SIG-M5 (cell line): ENCODE measurements around the gene ACKR1.

ENCODE experiments used
- DNase-seq: peaks from one replicate; lab custom pipeline; 2025; lab: John Stamatoyannopoulos, UW

The ACKR1 gene

GRCh38 chr1:159222075-159222865, 17.6 kb downstream of the ACKR1 start:
- DNase-seq = no peak

- no peak for DNase-seq
Measured at GRCh38 chr1:159223004-159223403, 18.3 kb downstream of the ACKR1 start.

DNA sequence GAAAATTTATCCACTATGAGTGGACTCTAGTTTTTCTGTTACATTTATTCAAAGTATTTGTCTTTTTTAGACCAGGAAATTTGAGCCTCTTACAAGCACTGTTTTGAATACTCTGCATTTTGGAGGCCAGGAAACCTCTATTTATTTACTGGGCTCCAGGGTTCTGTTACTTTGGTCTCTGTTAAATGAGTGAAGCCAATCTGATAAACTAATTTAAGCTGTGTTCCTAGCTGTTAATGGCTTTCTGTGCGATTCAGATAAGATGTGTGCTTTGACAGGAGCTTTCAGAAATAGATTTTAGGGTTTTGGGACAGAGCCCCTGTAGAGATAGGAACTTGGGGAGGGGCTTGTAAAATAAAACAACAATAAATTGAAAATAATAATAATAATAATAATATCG, 23.9 kb downstream of the ACKR1 start:
- DNase-seq = no peak

DNA sequence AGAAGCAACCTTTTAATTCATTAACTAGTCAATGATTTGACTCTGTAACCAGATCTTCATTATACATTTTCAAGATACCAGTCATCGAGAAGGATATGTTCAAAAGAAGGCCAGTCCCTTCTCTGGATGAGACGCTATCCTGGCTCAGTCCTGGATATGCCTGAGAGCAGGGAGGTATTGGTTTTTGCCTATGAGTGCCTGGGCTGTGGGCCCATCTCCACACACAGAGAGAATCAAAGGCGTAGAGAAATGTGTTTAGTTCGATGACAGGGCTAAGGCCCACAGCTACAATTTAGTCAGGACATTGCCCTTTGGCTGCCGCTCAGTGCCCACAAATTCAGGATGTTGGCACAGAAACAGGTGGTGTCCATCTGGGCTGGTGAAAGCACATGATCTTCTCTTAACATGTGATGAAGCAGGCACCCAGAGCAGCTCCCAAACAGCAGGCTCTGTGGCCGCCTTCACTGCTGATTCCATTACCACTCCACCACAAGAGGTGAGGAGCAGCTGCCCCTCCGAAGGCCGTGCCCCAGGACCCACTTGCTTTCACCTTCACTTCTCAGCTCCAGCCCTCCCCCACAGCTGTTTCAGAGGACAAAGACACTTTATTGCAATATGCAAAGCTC, 24.7 kb downstream of the ACKR1 start:
- DNase-seq = no peak

GRCh38 chr1:159229896-159230295, 25.2 kb downstream of the ACKR1 start:
- no peak for DNase-seq

DNA sequence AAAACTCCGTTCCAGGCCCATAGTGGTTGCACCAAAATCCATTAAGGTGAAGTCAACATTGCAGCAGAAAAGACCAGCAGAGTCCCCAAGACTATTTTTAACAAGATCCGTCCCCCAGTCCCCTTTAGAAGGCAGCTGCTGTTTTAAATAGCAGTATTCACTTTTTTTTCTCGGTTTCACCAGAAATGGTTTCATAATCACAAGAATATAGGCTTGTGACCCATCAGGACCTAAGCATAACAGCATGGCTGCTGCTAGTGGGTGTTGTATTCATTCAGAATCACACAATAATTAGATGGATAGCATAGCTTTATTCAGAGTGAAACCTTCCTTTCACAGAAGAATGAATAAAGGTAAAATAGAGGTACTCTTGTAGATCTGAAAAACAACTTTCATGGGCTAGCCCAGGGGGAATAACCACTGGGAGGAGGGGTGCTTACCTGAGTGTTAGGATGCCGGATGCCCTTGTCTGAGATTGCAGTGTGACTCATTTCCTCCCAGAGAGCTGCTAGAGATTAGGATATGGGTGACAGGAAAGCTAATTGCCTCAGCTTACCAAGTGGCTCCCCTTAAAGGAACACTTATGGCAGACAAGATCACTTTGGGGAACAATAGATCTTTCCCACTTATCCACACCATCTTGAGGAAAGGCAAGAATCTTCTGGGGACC, 35.0 kb downstream of the ACKR1 start:
- DNase-seq = no peak

GRCh38 chr1:159247266-159247665, 42.6 kb downstream of the ACKR1 start:
- no peak for DNase-seq

DNA sequence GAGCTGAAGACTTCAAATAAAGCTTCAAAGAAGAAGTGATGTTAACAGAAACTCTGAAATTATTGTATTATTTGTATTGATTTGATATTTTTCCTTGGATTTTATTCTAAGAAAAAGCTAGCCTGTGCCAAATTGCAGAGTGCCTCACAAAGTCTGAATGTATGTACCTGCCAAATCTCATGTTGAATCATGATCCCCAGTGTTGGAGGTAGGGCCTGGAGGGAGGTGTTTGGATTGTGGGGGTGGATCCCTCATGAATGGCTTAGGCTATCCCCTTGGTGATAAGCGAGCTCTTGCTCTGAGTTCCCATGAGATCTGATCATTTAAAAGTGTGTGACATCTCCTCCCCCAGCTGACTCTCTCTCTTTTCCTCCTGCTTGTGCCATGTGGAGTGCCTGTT, 43.6 kb downstream of the ACKR1 start:
- DNase-seq = no peak

DNA sequence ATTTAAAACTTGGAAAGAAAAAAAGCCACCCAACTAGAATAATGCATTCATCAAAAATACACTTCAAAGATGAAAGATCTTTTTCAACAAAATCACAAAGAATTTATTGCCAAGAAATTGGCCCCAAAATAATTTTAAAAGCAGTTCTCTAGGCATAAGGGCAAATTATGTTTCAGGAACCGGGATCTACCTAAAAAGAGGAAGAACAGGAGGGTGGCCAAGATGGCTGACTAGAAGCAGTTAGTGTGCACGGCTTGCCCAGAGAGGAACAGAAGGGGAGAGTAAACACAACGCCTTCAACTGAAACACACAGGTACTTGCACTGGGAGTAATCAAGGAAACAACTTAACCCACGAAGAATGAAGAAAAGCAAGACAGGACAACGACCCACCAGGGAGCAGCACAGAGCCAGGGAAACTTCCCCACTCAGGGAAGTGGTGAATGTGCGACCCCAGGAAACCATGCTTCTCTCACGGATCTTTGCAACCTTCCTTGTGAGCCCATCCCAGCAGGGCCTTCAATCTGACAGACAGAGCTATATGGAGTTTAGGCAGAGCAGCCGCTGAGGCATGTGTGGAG, 46.1 kb downstream of the ACKR1 start:
- DNase-seq = no peak
